GM19193 (cell line): Measurements from ENCODE around the gene TLE3.

Experiments
- POLR2A ChIP-seq: IDR thresholded peaks from 4 replicates; pipeline ENCODE4 v1.6.1; 2011; ENCODE audit not compliant: insufficient read depth, insufficient read length; ENCODE audit errors: extremely low read depth

Gene TLE3

GRCh38 chr15:70029297-70029701 is 68.4 kb downstream of the TLE3 start:
- no peak for TF ChIP-seq POLR2A

DNA sequence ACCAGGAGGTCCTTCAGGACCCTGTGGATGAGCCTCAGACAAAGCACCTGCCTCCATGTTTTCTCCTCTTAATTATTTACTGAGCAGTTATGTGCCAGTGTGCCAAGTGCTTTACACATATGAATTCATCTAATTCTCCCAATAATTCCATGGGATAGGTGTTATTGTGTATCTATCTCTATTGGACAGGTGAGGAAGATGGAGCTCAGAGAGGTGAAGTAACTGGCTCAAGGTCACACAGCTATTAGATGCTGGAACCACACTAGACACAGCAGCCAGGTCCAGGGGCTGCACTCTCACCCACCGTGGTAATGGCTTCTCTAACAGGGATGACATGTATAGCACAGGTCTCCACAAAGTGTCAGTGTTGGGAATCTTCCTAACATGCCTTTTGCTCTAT is 70.2 kb downstream of the TLE3 start:
- TF ChIP-seq POLR2A = no peak

GRCh38 chr15:70026991-70027390 is 70.7 kb downstream of the TLE3 start:
- TF ChIP-seq POLR2A = no peak

GRCh38 chr15:70025413-70026296 is 72.1 kb downstream of the TLE3 start:
- TF ChIP-seq POLR2A = no peak

DNA sequence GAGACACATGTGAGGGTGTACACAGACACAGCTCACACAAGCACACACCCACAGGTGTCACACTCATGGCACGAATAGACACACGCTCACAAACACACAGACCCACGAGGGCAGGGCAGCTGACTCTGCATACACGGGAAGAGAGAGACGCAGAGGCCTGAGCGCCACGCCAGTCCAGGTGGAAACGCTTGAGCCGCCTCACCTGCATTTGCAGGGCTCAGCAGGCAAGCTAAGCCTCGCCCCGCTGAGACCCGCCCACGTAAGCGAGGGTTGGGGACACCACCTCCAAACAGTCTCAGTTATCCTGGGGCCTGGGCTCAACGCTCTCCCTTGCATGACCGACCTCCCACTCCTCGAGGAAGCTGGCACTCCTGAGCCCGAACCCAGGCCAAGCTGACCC is 73.2 kb downstream of the TLE3 start:
- no peak for TF ChIP-seq POLR2A

DNA sequence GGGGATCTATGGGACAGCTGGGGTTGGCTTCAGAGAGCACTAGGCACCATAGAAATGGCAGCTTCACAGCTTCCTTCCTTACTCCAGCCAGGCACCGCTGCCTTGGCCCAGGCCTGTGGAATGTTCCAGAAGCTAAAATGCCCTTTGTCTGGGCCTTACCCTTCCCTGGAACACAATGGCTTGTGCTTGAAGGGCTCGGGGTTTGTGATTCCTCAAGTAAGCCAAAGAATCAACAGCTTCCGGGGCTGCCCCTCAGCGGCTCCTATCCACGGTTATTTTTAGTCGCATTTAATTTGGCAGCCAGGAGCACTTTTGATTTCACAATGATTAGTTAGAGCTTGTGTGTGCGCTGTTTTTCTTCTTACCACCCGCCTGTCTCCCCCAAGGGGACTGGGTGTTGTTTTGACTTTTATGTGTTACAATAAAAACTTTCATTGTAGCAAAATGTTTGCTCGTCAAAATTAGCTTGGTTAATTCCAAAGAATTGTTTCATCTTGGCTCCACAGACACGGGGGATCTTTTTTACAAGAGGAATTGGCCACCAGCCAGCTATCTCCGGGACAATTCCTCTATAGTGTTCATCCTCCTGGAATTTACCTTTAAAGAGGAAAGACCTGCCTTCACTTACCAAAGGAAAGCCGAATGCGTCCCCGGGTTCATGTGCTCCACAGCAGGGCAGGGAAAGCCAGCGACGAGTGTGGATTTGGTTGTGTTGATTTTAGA is 73.8 kb downstream of the TLE3 start:
- TF ChIP-seq POLR2A = no peak

DNA sequence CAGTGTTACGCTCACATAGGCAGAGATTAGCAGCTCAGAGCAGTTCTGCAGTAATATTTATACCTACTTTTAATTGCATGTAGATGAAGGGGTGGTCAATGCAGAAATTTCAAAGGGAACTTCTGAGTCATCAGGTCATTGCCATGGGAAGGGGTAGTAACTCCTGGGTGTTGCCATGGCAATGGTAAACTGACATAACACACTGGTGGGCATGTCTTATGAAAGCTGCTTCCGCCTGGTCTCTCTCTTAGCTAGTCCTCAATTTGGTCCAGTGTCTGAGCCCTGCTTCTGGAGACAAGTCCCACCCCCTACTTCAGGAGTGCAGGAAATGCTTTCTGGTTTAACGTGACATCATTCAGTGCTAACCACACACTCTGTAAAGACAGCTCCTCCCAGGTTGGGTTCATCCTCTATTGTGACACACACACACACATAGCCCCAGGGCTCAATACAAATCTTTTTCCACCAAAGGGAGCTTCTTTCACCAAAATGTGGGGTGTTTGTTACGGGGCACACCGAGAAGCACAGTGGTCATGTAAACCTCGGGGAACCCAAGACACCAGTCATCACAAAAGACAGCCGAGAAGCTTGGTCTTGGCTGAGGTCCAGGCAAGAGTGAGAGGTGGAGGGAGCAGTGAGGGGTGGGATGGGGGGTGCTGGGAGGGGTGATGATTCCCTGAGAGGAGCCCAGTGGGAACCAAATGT is 74.5 kb downstream of the TLE3 start:
- no peak for TF ChIP-seq POLR2A

DNA sequence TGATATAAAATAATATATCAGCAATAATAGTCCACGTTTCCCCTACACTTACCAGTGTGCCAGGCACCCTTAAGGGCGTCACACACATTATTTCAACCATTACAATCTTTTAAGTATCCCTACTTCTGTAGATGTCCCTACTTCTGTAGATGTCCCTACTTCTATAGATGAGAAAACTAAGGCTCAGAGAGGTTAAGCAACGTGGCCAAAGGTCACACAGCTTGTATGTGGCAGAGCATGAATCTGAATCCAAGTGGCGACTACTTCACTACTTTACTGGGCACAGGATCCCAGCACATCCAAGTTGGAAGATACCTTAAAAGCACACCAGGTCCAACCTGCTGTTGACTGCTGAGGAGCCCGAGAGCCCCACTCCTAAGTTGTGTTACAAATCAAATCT is 77.5 kb downstream of the TLE3 start:
- TF ChIP-seq POLR2A = no peak

GRCh38 chr15:70018646-70019600 is 78.8 kb downstream of the TLE3 start:
- no peak for TF ChIP-seq POLR2A

DNA sequence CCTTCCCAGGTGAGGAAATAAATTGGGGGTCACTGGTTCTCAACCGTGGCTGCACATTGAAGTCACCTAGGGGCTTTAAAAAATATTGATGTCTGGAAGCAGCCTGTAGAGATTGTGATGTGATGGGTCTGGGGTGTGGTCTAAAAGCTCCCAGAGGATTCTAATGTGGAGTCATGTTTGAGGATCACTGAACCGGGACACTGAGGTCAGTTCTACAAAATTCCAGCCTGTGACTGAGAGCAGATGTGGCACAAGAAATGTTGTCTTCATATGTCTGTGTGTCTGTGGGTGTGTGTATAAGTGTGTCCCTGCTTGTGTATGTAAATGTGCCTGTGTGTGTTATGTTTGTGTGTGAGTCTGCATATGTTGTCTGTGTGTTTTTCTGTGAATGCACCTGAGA is 79.9 kb downstream of the TLE3 start:
- TF ChIP-seq POLR2A = no peak

DNA sequence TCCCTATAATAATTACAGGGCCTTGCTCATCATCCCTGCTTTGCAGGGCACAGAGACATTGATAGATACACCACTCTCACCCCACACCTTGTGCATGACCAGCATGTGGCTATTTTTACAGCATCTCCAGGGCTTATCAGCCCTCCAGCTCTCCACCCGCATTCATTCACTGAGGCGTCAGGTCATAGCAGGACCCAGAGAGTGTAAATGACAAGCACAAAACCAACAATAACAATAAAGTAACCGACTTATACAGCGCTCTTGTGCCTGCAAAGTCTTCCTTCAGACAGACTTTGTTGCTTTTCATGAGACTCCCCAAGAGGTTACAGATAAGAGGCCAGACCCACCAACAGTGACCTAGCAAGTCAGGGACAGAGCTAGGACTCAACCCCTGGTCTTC is 80.7 kb downstream of the TLE3 start:
- TF ChIP-seq POLR2A = no peak

DNA sequence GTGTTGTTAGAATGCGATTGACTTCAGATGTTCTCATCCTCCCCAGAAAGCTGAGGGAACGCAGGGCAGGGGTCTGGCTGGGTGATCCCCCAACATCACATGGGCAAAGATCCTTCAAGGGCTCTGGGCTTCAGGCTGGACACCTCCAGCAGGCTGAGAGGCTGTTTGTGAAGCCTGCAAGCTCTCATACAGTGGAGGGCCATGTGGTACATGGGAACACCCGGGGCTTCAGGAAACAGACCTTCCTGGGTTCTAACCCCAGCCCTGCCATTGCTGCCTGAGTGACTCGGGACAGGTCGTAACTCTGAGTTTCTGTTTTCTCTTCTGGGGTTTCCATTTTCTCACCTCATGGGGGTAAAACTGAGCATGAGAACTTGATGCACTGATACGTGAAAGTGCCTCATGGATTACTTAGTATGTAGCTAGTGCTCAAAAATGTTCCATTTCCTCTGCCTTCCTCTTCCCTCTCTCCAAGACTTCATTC is 81.2 kb downstream of the TLE3 start:
- TF ChIP-seq POLR2A = no peak

- peak; percentile 65 for TF ChIP-seq POLR2A
Measured at GRCh38 chr15:70014860-70015490, 82.7 kb downstream of the TLE3 start.

- no peak for TF ChIP-seq POLR2A
Measured at GRCh38 chr15:70014331-70014730, 83.4 kb downstream of the TLE3 start.

GRCh38 chr15:70013656-70014313 is 83.9 kb downstream of the TLE3 start:
- TF ChIP-seq POLR2A = no peak
